Measurements from ENCODE around the gene SCN11A.

The SCN11A gene

GRCh38 chr3:39088456-39088855, 36.7 kb upstream of the SCN11A start:
- TF ChIP-seq POLR2AphosphoS5 (IDR thresholded peaks at IDR 0.05; ENCODE audit: low read depth, low read length) (no peak), REST (IDR thresholded peaks at IDR 0.05; ENCODE audit: insufficient read depth in 1 of 2, low read depth in 2 of 2, low read length in 2 of 2) (no peak), FOXP2 (optimal IDR thresholded peaks at IDR 0.05; ENCODE audit: borderline replicate concordance, extremely low read depth, extremely low read length, insufficient read depth) (no peak), TAF1 (IDR thresholded peaks at IDR 0.05; ENCODE audit: borderline replicate concordance, insufficient read depth, low read length) (no peak), SIN3A (IDR thresholded peaks at IDR 0.05; ENCODE audit: borderline replicate concordance, insufficient read depth, low read length) (no peak)

- TF ChIP-seq SIN3A (IDR thresholded peaks at IDR 0.05; ENCODE audit: borderline replicate concordance, insufficient read depth, low read length) (no peak), POLR2AphosphoS5 (IDR thresholded peaks at IDR 0.05; ENCODE audit: low read depth, low read length) (no peak), FOXP2 (optimal IDR thresholded peaks at IDR 0.05; ENCODE audit: borderline replicate concordance, extremely low read depth, extremely low read length, insufficient read depth) (no peak), REST (IDR thresholded peaks at IDR 0.05; ENCODE audit: insufficient read depth in 1 of 2, low read depth in 2 of 2, low read length in 2 of 2) (no peak), TAF1 (IDR thresholded peaks at IDR 0.05; ENCODE audit: borderline replicate concordance, insufficient read depth, low read length) (no peak)
Measured at GRCh38 chr3:39086144-39086543, 34.4 kb upstream of the SCN11A start.

DNA sequence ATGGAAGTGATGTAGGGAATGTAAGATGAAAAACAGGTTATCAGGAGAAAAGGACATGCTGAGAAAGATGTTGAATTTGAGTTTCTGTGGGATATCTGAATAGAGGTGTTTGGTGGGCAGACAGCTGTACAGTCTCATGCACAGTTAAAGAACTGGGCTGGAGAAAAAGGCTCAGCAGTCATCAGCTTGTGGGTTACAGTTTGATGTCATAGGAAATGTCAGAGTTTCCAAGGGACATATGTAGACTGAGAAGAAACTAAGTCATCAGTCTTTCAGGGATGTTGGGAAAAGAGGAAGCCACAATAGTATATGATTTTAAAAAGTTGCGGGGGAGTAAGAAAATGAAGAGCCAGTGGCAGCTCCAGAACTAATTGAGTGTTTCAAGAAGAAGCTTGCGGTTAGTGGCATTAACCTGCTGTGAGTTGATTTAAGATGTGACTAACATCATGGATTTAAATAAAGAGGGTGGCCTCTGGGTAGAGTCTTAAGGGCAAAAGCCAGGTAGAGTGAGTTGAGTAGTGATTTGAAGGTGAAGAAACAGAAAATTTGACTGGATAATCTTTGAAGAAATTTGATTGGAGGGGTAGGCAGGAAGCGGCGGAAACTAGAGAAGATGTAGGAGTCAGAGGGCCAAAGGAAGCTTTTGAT, 31.0 kb upstream of the SCN11A start:
- no peak for TF ChIP-seq FOXP2 (optimal IDR thresholded peaks at IDR 0.05; ENCODE audit: borderline replicate concordance, extremely low read depth, extremely low read length, insufficient read depth)
- TF ChIP-seq TAF1 (IDR thresholded peaks at IDR 0.05; ENCODE audit: borderline replicate concordance, insufficient read depth, low read length) = no peak
- no peak for TF ChIP-seq SIN3A (IDR thresholded peaks at IDR 0.05; ENCODE audit: borderline replicate concordance, insufficient read depth, low read length)
- no peak for TF ChIP-seq POLR2AphosphoS5 (IDR thresholded peaks at IDR 0.05; ENCODE audit: low read depth, low read length)
- no peak for TF ChIP-seq REST (IDR thresholded peaks at IDR 0.05; ENCODE audit: insufficient read depth in 1 of 2, low read depth in 2 of 2, low read length in 2 of 2)

DNA sequence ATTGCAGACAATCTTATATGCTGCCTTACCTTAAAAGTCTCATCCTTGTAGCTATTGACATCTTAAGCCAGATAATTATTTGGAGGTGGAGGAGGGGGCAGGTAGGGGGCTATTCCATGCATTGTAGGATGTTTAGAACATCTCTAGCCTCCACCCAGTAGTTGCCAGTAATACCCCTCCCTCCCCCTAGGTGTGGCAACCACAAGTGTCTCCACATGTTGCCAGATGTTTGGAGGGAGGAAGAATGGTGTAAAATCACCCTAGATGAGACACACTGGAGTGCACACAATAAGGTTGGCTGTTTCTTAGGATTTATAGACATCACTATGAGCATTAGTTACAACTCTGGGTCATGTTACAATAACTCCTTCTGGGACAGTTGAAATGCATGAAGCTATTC, 28.3 kb upstream of the SCN11A start:
- TF ChIP-seq POLR2AphosphoS5 (IDR thresholded peaks at IDR 0.05; ENCODE audit: low read depth, low read length) = no peak
- TF ChIP-seq SIN3A (IDR thresholded peaks at IDR 0.05; ENCODE audit: borderline replicate concordance, insufficient read depth, low read length) = no peak
- no peak for TF ChIP-seq REST (IDR thresholded peaks at IDR 0.05; ENCODE audit: insufficient read depth in 1 of 2, low read depth in 2 of 2, low read length in 2 of 2)
- TF ChIP-seq TAF1 (IDR thresholded peaks at IDR 0.05; ENCODE audit: borderline replicate concordance, insufficient read depth, low read length) = no peak
- TF ChIP-seq FOXP2 (optimal IDR thresholded peaks at IDR 0.05; ENCODE audit: borderline replicate concordance, extremely low read depth, extremely low read length, insufficient read depth) = no peak

Measured in PFSK-1 (cell line).